SK-MEL-5 (cell line): ENCODE results near the gene ANK2. TPM values are rescaled to one million over a fixed set of nuclear protein-coding genes. Genes with fewer than 3 reads are reported as not detected.
"Not testable (repeated sequence)": the region's sequence is repeated elsewhere in the genome, so short reads cannot be mapped to it uniquely, and the experiment has no call there.

Experiments used
- DNase-seq: peaks from one replicate; pipeline ENCODE4 v3.0.0-alpha.2; 2016; ENCODE audit warnings: low read depth, low spot score
- in situ Hi-C: cut with HindIII; loops from 2 replicates; pipeline ENCODE4 v1.10.0; 2016; ENCODE audit warnings: low sequenced_read_pairs, high pct_unique_total_duplicates, low pct_unique_long_range_greater_than_20kb
- total RNA-seq: library from RNA; depleted of rRNA; stranded (reverse); fragments of >200 nt; shearing (Covaris generic); gene quantifications from 2 replicates; pipeline ENCODE4 v1.2.3, GENCODE V29; 2014

ANK2 gene
- total RNA-seq, 1 experiment from 2014 or later: 91.1 TPM

DNA sequence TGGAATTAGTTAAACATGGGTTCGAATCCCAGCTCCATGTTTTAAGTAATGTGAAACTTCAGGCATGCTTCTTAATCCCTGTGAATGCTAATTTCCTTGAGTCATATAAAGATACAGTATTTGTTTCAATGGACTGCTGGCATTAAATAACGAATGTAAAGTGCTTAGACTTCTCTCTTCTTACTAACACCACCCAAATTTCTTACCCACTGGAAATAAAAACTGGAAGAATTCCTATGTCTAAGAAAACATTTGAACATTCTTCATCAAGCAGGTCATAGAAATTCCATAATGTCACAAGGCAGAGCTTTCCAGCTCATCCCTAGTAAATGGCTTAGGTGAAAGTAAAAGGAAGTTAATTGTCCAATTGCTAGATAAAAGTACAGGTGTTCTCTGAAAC lies 172.5 kb downstream of the ANK2 start:
- in situ Hi-C loops: no loop called here
- DNase-seq: no peak

DNA sequence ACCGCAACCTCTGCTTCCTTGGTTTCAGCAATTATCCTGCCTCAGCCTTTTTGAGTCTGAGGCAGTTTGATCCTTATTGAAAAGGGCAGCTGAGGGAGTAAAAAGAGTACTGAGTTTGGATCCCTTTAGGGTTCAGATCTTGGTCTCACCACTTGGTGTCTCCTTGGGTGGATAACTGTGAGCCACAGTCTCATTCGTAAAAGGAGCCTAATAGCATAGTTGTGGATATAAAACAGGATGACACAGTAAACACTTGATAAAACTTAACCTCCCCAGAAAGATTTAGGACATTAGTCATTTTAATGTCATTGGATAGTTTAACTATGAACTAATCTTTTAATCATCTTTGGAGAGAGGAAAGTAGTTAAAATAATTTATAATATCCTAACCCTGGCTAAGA lies 173.0 kb downstream of the ANK2 start:
- in situ Hi-C loops: no loop called here
- no peak for DNase-seq

DNA sequence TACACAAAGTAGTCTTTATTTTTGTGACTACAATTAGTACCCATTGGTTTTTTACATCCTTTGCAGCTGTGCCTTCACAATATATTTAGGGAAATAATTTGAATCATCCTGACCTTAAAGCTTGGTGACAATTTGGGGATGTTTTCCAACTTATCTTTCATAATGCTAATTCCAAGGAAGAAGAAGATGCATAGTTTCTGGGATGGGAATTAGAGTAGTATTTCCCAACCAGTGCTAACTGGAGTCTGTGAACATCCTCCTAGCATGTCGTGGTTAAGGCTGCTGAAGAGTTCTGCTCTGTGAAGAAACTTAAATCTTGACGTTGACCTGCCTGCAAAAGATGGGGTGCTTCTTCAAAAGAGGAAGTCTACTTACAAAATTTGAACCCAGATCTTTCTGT lies 173.5 kb downstream of the ANK2 start:
- DNase-seq: no peak
- in situ Hi-C loops: no loop called here

DNA sequence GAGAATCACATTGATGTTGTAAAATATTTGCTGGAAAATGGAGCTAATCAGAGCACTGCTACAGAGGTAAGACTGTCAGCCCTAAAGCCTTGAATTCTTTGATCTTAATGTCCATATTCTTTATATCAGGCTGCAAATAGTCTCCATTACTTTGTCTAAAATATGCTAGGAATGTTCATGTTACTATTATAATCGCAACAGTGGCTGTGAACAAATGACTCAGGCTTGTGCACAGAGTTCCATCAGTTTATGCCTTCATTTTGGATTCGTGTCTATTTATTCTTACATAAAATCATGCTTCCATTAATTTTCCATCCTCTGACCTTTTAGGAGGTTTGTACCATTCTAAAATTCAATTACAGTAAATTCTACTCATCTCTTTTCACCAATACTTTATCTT lies 182.7 kb downstream of the ANK2 start:
- DNase-seq: no peak
- in situ Hi-C loops: no loop called here

DNA sequence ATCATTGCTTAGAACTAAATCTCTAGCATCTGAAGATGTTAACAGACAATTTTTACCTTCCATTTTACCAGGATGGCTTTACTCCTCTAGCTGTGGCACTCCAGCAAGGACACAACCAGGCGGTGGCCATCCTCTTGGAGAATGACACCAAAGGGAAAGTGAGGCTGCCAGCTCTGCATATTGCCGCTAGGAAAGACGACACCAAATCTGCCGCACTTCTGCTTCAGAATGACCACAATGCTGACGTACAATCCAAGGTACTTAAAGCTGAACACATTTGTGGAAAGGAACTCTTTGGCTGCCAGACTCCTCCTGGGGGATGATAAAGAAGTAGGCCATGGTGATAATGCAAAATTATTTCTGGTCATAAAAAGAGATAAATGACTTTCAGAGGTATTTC lies 187.5 kb downstream of the ANK2 start:
- in situ Hi-C loops: no loop called here
- DNase-seq: no peak

DNA sequence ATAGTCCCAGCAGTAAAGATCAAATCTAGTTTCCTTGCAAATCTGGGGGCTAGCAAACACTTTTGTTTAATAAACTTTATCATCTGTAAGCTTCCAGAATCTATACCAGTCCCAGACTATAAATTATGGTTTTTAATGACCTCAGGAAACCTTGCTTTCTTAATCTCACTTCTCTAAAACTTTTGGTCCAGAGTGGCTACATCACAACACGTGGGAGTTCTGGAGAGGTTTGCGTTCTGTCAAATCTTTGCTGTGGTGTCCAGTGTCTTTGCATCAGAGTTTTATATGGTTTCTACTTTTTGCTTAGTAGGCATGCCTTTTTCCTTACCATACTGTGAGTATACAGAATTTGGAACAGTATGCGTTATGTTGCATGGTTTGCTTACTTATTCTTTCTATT lies 193.9 kb downstream of the ANK2 start:
- no peak for DNase-seq
- in situ Hi-C loops: no loop called here

DNA sequence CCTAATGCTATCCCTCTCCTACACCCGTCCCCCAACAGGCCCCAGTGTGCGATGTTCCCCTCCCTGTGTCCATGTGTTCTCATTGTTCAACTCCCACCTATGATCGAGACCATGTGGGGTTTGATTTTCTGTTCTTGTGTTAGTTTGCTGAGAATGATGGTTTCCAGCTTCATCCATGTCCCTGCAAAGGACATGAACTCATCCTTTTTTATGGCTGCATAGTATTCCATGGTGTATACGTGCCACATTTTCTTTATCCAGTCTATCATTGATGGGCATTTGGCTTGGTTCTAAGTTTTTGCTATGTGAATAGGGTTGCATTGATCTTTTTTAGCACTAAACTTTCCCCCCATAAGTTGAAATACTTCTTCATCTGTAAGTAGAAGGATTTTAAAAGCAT lies 195.3 kb downstream of the ANK2 start:
- DNase-seq, in situ Hi-C loops: not testable (repeated sequence)

DNA sequence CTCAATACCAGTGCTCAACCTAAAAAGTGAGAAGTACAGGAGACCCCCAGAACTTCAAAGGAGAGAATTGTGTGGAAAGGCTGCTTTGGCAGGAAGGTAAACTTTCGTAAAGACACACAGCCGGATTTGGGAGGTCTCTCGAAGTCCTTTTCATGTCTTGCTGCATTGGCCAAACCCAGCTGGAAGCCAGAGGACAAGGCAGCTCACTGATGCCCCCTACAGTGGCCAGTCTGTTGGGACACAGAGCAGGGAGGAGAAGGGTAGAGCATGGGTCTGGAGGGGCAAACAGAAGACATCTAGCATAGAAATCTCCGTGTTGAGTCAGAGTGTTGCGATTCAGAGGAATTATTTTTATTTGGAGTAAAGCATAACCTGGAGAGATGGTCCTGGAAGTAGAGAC lies 198.9 kb downstream of the ANK2 start:
- DNase-seq: peak; percentile 71

DNA sequence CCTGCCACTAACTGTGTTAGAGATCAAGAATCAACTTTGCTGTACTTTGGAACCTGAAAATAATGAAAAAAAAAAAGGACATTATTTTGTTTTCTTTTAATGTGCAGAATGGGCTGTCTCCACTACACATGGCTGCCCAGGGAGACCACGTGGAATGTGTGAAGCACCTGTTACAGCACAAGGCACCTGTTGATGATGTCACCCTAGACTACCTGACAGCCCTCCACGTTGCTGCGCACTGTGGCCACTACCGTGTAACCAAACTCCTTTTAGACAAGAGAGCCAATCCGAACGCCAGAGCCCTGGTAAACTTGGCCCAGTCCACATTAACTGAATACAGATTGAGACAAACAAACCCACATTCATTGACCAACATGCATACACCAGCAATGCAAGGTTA lies 206.2 kb downstream of the ANK2 start:
- DNase-seq: no peak
- in situ Hi-C loops: no loop called here

More for the DNA sequence above, 198.9 kb downstream of the ANK2 start:
- in situ Hi-C loops: no loop called here

DNA sequence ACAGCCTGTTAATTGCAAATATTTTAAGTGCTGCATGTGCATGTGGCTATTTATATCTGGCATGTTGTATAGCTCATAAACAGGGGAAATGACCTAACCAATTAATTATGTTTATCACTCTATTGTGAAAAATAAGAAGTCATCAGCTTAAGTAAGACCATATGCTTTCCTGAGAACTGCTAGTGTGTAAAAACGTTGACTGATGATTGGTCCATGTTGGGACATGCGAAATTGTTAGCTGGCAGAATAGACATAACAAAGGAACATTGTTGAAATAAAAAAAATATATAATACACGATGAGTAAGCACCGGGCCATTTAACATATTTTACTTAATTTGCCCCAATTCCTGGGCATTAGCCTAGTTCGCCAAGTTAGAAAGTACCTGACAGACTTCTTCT lies 207.5 kb downstream of the ANK2 start:
- DNase-seq: no peak
- in situ Hi-C loops: no loop called here

DNA sequence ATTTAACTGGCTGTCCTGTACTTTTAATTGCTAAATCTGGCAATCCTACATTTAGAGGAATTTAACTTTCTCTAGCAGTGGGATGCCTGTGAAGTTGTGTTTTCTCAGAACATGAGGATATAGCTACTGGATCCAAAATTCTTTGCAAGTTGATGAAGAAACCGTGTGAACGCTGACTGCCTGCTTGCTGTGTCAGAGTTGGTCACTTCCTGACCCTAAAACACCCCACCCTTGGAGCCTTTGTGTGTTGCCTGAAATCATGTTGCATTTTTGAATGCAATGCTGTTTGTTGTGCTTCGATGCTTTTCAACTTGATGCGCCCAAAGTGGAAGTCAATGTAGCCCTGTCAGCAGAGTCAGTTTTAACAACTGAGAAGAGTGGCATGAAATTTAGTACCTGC lies 211.2 kb downstream of the ANK2 start:
- DNase-seq: no peak
- in situ Hi-C loops: no loop called here

DNA sequence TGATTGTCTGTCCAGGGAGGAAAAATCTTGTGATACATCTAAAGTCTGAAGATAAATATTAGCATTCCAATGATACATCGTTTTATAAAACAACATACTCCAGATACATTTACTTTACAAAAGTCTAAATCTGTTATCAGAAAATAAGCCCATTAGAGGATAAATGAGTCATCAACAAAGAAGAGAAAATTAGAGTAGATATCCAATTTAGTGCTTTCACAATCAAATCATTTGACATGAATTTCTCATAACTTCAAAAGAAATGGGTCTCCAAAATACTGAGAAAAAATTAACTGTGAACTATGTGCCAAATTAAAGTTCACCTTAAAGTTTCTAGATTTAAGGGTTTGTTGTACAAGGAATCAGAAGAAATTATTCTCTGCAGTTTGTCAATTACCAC lies 213.8 kb downstream of the ANK2 start:
- no peak for DNase-seq
- in situ Hi-C loops: no loop called here

DNA sequence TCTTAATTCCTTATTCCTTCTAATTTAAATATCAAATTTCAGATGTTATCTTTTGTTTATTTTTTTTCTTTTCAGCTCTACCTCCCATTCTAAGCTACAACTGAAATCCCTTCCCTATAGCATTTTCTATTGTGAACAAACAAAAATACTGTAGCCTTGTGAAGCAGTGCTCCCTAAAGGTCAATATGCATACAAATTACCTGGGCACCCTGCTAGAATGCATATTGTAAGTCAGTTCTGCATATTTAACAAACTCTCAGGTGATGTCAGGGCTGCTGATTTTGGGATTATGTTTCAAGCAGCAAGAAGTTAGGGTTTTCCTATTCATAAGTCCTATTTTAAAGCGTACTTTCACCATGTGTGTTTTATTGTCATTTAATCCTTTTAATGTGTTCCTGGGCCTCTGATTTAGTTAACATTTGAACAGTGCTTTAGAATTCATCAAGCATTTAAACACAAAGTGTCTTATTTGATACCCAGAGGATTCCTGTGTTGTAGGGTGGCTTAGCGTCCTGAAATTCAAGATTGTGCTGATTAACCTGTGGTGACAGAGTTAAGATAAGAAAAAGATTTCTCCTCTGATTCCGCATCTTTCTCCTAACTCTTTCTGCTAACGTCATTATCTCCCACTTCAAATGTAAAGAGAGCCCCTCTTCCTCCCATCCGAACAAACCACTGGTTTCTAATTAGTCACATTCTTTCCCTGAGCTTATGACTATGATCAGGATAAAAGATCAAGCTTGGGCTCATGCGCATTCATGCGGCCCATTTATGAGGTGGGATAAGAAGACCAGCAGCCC lies 221.3 kb downstream of the ANK2 start:
- in situ Hi-C loops: no loop called here
- DNase-seq: no peak

DNA sequence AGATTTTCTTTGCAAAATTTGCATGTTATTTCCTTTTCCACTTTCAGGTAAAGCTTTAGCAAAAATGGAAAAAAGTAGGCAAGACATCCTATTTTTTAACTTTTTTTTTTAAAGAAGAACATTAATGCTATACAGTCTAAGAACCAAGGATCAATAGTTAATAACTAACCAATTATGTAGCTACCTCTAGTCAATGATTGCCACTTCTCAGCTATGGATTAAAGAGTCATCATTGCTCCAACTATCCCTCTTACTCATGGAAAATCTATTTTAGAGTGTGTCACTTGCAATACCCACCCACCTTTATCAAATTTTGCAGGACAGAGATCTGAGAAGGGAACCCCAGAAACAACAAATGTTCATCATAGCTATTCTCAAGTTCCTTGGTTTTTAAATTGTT lies 223.1 kb downstream of the ANK2 start:
- no peak for DNase-seq
- in situ Hi-C loops: no loop called here

DNA sequence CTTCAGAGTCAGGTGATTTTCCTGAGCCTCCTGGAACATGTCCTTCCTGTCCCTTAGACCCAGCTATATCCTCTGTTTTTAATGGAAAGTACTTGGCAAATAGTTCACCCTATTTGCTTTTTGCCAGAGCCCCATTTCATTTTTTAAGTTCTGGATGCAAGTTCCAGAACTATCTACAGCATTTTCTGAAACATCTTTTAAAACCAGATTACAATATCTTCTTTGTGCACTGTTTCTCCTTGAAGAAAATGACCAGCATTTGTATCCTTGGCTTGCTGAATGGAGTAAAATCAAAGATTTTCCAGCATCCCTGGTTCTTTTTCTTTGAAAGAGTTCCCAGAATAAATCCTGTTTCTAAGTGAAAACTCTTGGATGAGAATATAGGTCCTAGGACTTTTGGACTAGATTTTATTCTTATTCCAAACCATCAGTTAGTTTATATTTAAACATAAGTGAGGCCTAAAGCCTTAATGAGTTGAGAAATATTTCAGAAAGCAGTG lies 224.3 kb downstream of the ANK2 start:
- no peak for DNase-seq
- in situ Hi-C loops: no loop called here

DNA sequence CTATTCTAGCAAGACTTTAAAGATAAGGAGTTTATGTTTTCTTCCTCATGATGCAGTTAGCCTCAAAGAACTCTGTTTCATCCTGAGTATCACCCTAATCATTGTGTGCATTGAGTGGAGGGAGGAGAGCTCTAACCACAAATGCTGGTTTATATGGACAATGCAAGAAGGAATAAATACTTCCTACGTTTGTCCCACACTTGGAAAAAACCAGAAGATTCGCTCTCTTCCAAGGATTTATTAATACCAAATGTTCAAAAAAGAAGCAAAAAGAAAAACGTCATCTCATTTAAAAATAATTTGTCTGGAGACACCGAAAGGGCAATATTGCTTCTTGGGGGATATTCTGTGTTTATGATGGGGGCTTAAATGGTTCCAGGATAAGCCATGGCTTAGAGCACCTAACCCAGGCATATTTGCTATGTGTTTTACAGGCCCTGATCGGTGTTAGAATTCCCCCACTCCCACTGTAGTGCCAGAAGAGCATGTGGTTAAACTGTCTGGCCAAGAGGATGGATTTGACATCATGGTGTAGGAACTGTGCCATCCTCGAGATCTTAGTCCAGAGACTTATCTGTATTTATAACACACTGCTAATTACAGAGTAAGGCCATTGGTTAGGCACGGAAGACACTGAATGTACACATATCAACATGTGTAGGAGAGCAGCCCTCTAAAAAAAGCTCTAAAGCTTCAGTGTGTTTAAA lies 227.2 kb downstream of the ANK2 start:
- no peak for DNase-seq
- in situ Hi-C loops: no loop called here

DNA sequence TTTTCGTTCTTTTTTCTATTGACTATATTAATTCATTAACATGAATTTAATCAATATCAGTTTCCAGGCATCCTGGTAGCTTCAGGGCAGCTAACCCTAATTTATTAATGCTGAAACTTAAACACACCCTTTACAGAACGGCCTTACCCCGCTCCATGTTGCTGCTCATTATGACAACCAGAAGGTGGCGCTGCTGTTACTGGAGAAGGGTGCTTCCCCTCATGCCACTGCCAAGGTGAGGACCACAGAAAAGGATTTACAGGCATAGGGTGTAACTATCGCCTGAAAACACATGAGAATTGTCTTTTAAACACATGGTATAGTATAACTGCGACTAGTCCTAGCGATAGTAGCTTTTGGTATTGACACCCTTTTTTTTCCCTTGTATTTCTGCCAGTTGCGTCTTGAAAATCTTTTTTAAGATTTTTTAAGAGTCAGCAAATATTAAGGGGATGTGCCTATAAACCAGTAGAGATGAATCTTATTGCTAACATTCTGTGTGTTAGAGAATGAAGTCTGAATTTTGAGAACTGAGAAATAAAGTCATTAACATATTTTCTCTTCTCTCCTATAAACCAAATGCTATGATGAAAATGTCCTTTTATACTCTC lies 229.0 kb downstream of the ANK2 start:
- in situ Hi-C loops: no loop called here
- peak; percentile 84 for DNase-seq

DNA sequence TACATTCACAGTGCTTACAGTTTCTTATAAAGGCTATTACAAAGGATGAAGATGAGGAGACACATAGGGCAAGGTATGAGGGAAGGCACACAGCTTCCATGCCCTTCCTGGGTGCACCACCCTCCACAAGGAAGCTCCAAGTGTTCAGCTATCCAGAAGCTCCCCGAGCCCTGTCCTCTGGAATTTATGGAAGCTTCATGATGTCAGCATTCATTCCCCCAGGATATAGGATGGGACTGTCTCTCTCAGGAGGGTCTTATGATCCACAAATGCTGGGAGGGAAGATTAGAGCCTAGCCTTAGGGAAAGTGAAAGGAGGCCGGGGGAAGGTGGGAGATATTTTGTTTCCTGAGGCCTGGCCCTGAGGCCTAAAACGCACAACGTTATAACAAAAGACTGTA lies 236.0 kb downstream of the ANK2 start:
- peak; percentile 2 for DNase-seq
- in situ Hi-C loops: no loop called here

DNA sequence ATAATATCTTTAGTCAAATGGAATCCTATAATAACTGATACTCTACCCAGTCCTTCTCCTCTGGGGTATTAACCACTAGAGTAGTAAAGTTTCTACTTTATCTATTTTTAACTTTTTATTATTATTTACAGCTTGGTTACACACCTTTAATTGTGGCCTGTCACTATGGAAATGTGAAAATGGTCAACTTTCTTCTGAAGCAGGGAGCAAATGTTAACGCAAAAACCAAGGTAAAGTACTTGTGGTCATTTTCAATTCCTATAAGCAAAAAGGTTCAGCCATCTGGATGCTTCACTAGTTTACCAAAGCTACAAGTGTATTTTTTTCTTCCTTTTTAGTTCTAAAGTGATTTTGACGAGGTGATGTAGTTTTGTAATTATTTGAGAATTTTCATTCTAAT lies 238.8 kb downstream of the ANK2 start:
- no peak for DNase-seq
- in situ Hi-C loops: no loop called here
